Heart right ventricle (tissue), 16 donors: ENCODE measurements around the gene IGSF21. TPM values are rescaled to one million over a fixed set of nuclear protein-coding genes. Genes with fewer than 3 reads are reported as not detected.

Experiments used
- ATAC-seq, 8 donors: fragments of 200-7000 bp; cut with Tn5 transposase; one replicate each; pipeline ENCODE4 v1.9.1; 2020; ENCODE audit warnings: mild to moderate bottlenecking in 8 of 8, moderate library complexity in 8 of 8, moderate number of reproducible peaks in 1 of 8
- DNase-seq, 2 donors: peaks; one replicate each; pipeline ENCODE4 v3.0.0-alpha.2; 2020
- H3K27ac ChIP-seq, 10 donors: fragments of 200-600 bp; sonication (generic) in 2 of 10; one replicate each; pipeline versions ENCODE4 v1.5.0 to v1.8.0; 2020 to 2022; ENCODE audit warnings: mild to moderate bottlenecking in 3 of 10
- H3K27me3 ChIP-seq, 7 donors: fragments of 200-600 bp; one replicate each; pipeline ENCODE4 v1.8.0; 2021 to 2022; ENCODE audit warnings: mild to moderate bottlenecking in 2 of 7
- H3K36me3 ChIP-seq, 9 donors: fragments of 200-600 bp; sonication (generic) in 1 of 9; one replicate each; pipeline versions ENCODE4 v1.5.0 to v1.8.0; 2020 to 2022; ENCODE audit warnings: mild to moderate bottlenecking in 2 of 9
- H3K4me1 ChIP-seq, 9 donors: fragments of 200-600 bp; sonication (generic) in 1 of 9; one replicate each; pipeline versions ENCODE4 v1.5.0 to v1.8.0; 2020 to 2022; ENCODE audit warnings: mild to moderate bottlenecking in 4 of 9
- H3K4me3 ChIP-seq, 10 donors: fragments of 200-600 bp; sonication (generic) in 2 of 10; one replicate each; pipeline versions ENCODE4 v1.5.0 to v1.8.0; 2020 to 2022; ENCODE audit warnings: mild to moderate bottlenecking in 7 of 10, moderate library complexity in 2 of 10
- H3K9me3 ChIP-seq, 11 donors: fragments of 200-600 bp in 10 of 11; sonication (generic) in 2 of 11; one replicate each; pipeline versions ENCODE4 v1.5.0 to v1.8.0; 2013 to 2022; ENCODE audit warnings: mild to moderate bottlenecking in 2 of 11, control low read depth in 1 of 11, moderate library complexity in 1 of 11
- WGBS, 2 donors: extraction: QIAGEN DNeasy Blood & Tissue Kit; methylation state at CpG; one replicate each; pipeline ENCODE4 v1.1.7; 2013; ENCODE audit warnings: inconsistent platforms in 1 of 2; 5-methylcytosine and 5-hydroxymethylcytosine counted together
- intact Hi-C, 10 donors: fragments of 100-400 bp; cut with DNase I; formaldehyde crosslinking; loops; one replicate each; pipeline versions ENCODE4 v1.11.1 to v1.14.2; 2022
- polyA plus RNA-seq, 2 donors: library from polyadenylated mRNA; stranded (reverse); fragments of 200-250 nt; gene quantifications; one replicate each; pipeline ENCODE4 v1.2.3, GENCODE V29; 2013
- total RNA-seq, 10 donors: library from RNA; stranded (reverse); fragmentation: NEBNext Ultra II Directional in 3 of 10; extraction: Animal tissue kit (Norgen Biotek cat#: 25700) in 3 of 10; gene quantifications; one replicate each; pipeline versions ENCODE4 v1.2.1 to v1.2.4, GENCODE V29; 2021 to 2023
- TF ChIP-seq, protein P1 (sequence below), 9 donors: fragments of 200-600 bp; sonication (generic) in 2 of 9; IDR thresholded peaks; one replicate each; pipeline versions ENCODE4 v1.5.0 to v1.8.0; 2021 to 2022; ENCODE audit warnings: antibody characterized with exemption in 9 of 9, mild to moderate bottlenecking in 5 of 9, moderate library complexity in 1 of 9
- donor health status: Arrhythmogenic right ventricular cardiomyopathy.
- donor health status: ischemic (EF 13 %, LVEDD 7.1; RV severe dilation, severe dysfunction).
- donor health status: healthy with polysubstance abuse.
- donor health status: DM: no; HTN: yes; CAD: no.
- donor health status: DM: no; HTN: no; CAD: no.
- donor health status: ischemic (EF 25% LVEDD 6.9; RV normal size, moderate dysfunction).
- donor health status: ischemic (EF 25% LVEDD 5.7; RV mildly dilated, moderate dysfunction).
- donor health status: healthy.
- donor health status: DM: yes; HTN: yes; CAD: no.
- donor health status: Ischemic cardiomyopathy.
- donor health status: ischemic (EF 35%, LVEDD 5.7; RV mildly dilated, moderate dysfunction).
- donor health status: nonischemic (EF 11% LVEDD 7.7; RV severe dilation, severe dysfunction).
- donor health status: DM: yes; HTN: yes; CAD: no.
- donor health status: PGD.
- donor health status: ischemic (EF 29% LVEDD 5.4; RV normal size, mild dysfunction).
- donor health status: nonischemic (EF 23%, LVEDD 6.1; RV moderate dilation, normal function).

Gene IGSF21
- total and polyA plus RNA-seq, 12 donors: 0.13 to 1.6 (median 0.51) TPM; not detected in 1

- H3K27me3 ChIP-seq: peaks cover 0 to 78% (median 69%) of the 10 kb centered on the region in 7 donors
- intact Hi-C loops: loop anchor here in 2 of 10 donors (10.0 kb wide), 1 partner anchor 277 kb away; no protein-coding TSS in a partner anchor
- H3K36me3 ChIP-seq: no peaks in the 10 kb centered on the region
- no peaks in the 10 kb centered on the region for H3K9me3 ChIP-seq
- TF ChIP-seq, protein P1, sequence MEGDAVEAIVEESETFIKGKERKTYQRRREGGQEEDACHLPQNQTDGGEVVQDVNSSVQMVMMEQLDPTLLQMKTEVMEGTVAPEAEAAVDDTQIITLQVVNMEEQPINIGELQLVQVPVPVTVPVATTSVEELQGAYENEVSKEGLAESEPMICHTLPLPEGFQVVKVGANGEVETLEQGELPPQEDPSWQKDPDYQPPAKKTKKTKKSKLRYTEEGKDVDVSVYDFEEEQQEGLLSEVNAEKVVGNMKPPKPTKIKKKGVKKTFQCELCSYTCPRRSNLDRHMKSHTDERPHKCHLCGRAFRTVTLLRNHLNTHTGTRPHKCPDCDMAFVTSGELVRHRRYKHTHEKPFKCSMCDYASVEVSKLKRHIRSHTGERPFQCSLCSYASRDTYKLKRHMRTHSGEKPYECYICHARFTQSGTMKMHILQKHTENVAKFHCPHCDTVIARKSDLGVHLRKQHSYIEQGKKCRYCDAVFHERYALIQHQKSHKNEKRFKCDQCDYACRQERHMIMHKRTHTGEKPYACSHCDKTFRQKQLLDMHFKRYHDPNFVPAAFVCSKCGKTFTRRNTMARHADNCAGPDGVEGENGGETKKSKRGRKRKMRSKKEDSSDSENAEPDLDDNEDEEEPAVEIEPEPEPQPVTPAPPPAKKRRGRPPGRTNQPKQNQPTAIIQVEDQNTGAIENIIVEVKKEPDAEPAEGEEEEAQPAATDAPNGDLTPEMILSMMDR (IDR thresholded peaks at IDR 0.05): no peak
- no peak overlapping the region for H3K27ac ChIP-seq
- DNase-seq (no peak), ATAC-seq (no peak)
- WGBS, 2 donors: 25 to 28% methylated on average over 11 of the region's 11 CpGs
- H3K4me3 ChIP-seq: no peak overlapping the region
- no peaks in the 10 kb centered on the region for H3K4me1 ChIP-seq
These were observed 190.5 kb downstream of the IGSF21 start for GRCh38 chr1:18297896-18298648.

DNA sequence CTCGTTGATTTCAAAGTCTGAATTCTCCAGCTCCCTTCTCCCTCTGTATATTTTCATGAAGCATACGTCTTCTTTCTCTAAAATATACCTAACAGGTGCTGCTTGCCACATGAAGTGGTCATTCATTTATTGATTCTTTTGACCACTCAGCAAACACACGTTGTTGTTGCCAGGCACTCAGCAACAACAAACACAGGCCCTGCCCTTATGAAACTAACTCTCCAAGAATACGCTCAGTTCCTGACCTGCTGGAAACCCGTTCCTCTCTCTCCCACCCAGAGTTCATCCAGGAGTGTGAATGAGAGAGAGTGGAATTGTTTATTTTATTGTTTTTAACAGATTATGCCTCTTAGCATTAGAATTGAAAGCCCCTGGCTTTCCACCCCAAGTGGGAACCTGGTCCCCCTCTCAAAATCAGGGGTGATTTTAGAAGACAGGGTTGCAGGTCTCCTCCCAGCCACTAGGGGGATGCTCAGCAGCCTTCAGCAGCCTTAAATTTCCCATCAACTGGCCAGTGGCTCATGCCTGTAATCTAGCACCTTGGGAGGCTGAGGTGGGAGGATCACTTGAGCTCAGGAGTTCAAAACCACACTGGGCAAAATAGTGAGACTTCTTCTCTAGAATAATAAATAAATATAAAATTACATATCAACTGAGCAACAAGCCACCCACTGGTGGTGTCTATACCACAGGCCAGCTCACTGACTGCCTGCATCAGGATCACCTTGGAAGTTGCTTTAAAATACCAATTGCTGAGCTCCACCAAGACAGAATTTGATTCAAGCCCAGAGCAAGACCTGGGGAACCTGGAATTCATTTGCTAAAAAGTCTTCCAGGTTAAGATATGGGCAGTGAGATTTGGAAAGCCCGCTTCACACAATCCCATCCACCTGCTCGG lies 192.1 kb downstream of the IGSF21 start:
- intact Hi-C loops: loop anchor here in 2 of 10 donors (10.0 kb wide), 1 partner anchor 275 kb away; no protein-coding TSS in a partner anchor
- no peaks in the 10 kb centered on the region for H3K4me1 ChIP-seq
- no peak for DNase-seq
- TF ChIP-seq, protein P1 (IDR thresholded peaks at IDR 0.05): peak; percentile 27 to 77 (median 53)
- no peaks in the 10 kb centered on the region for H3K9me3 ChIP-seq
- no peak overlapping the region for H3K4me3 ChIP-seq
- 66 to 68% methylated on average over 7 of the region's 7 CpGs for WGBS, 2 donors
- H3K36me3 ChIP-seq: no peaks in the 10 kb centered on the region
- peaks cover 0 to 74% (median 68%) of the 10 kb centered on the region in 7 donors for H3K27me3 ChIP-seq
- ATAC-seq: no peak
- no peak overlapping the region for H3K27ac ChIP-seq

DNA sequence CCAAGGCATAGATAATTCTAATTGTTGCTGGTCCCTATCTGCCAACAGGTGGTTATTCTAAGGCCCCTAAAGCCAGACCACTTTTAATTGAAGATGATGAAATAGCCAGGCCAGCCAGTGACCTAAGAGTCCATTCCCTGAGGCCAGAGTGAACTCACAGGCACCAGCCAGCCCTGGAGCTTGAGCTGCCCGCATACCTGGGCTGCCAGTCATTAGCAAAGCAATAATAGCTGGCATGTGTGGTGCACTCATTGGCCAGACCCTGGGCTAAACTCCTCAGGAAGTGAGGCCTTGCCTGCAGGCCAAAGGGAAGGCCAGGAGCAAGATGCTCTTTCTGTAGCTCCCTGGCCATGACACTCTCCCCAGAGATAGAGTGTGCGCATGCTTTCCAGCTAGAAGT lies 192.8 kb downstream of the IGSF21 start:
- DNase-seq (no peak), ATAC-seq (no peak)
- 78 to 80% methylated on average over 2 of the region's 2 CpGs for WGBS, 2 donors
- H3K4me3 ChIP-seq: no peak overlapping the region
- no peaks in the 10 kb centered on the region for H3K4me1 ChIP-seq
- no peak overlapping the region for H3K27ac ChIP-seq
- intact Hi-C loops: no loop called here
- no peaks in the 10 kb centered on the region for H3K36me3 ChIP-seq
- no peaks in the 10 kb centered on the region for H3K9me3 ChIP-seq
- peaks cover 0 to 67% (median 61%) of the 10 kb centered on the region in 7 donors for H3K27me3 ChIP-seq
- TF ChIP-seq, protein P1 (IDR thresholded peaks at IDR 0.05): no peak

GRCh38 chr1:18302788-18303413 lies 195.3 kb downstream of the IGSF21 start:
- Histone ChIP-seq H3K36me3 (no peaks in the 10 kb centered on the region), H3K4me1 (no peaks in the 10 kb centered on the region), H3K4me3 (no peak overlapping the region), H3K27ac (no peak overlapping the region), H3K27me3 (peaks cover 0 to 54% (median 36%) of the 10 kb centered on the region in 7 donors), H3K9me3 (no peaks in the 10 kb centered on the region)
- WGBS, 2 donors: 59 to 64% methylated on average over 7 of the region's 7 CpGs
- TF ChIP-seq, protein P1 (IDR thresholded peaks at IDR 0.05): peak in 7 of 9 donors; percentile 2 to 38 (median 21)
- DNase-seq: no peak
- intact Hi-C loops: no loop called here
- ATAC-seq: no peak
